ENCODE measurements around the gene SOD2.
"Not testable (repeated sequence)": the region's sequence is repeated elsewhere in the genome, so short reads cannot be mapped to it uniquely, and the experiment has no call there.

Gene SOD2

GRCh38 chr6:159681191-159681880 lies 11.7 kb downstream of the SOD2 start:
- no peak for DNase-seq

GRCh38 chr6:159680104-159680503 lies 12.9 kb downstream of the SOD2 start:
- no peak for DNase-seq

DNA sequence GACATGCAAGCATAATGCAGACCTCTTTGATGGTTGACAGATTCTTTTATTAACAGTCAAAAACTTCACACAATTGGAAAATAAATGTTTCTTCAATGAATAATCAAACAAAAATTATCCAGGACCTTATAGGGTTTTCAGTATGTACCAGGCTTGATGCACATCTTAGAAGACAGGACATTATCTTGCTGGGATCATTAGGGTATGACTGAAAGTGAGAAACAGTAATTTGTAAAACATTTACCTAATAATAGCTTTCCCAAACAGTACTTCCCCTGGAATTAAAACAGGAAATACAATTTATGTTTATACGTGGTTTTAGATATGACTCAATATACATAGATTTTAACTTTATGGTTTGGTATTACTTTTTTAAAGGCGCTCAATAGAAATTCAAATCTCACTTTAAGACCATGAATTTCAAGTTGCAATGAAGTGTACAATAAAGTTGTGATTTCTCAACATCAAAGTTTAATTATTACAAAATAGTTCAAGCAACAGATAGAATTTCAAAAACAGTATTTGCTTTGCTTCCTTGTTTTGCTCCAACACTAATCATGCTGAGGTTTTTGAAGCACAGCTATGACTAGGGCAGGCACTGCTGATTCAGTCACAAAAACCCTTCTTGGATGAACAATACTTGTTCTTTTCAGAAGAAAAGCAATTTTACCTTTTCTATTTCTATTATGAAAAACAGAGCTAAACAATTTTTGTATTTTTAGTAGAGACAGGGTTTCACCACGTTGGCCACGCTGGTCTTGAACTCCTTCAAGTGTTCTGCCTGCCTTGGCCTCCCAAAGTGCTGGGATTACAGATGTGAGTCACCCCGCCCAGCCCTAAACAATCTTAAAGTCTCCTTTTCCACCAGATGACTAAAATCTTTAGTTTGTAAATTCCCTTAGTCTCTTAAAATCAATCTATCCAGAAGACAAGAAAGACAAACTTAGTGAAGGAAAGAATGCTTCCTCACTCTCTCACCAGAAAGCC lies 13.7 kb downstream of the SOD2 start:
- no peak for DNase-seq

DNA sequence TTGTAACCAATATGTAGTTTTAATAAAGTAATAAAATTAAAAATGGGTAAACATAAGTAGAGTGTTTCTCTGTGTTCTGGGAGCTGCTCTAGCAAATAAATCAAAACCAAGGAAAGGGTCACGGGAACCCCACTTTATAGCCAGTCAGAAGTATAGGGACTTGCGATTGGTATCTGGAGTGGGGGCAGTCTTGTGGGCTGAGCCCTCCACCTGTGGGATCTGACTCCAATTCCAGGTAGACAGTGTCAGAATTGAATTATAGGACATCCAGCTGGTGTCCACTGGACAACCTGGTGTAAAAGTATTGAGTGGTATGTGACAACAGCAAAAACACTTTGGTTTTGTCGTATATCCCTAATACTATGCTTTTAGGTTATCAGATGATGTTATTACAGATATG lies 14.5 kb downstream of the SOD2 start:
- no peak for DNase-seq

DNA sequence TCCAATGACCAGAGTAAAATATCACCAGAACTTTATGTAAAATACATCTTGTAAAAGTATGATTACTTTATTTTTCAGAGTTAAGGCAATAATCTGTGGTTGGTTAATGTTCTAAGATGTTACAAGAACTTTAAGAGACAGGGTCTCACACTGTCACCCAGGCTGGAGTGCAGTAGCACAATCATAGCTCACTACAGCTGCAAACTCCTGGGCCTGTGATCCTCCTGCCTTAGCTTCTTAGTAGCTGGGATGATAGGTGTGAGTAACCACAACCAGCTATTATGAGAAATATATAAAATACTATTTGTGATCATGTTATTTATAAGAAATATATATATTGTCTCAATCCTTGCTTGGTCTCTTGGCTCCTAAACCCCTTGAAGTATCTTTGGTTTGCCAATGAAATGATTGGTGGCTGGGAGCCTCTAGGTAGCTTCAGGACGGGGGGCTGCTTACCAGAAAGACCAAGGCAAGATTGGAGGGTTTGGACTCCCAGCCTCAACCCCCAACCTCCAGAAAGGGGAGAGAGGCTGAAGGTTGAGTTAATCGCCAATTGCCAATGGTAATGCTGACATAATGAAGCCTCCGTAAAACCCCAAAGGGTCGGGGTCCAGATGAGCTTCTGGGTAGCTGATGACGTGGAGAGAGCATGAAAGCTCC lies 15.4 kb downstream of the SOD2 start:
- no peak for DNase-seq

DNA sequence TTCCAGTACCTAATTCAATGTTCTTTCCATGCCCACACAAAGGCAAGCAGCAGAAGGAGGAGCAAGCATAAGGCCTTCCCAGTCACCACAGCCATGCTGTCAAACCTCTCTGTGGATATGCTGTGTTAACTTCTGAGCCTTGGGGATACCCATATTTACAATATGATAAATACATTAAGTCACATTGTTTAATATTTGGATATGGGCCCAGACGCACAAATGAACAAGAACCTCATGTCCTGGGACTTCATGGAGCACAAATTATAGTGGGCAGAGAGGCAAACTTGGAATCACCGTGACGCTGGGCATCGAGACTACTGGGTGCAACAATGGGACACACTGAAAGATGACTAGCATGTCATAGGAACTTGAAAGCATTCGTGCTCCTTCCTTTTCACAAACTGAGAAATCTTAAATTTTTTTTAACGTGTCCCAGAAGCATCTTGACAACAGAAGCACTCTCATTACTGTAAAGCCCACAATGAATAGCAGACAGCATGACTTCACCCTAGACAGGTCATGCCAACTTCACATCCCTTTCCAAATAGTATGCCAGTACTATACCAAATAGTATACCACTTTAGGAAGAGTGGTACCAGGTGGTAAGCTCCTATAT lies 16.0 kb downstream of the SOD2 start:
- DNase-seq: no peak

- not testable (repeated sequence) for DNase-seq
Measured at GRCh38 chr6:159676236-159676635, 16.8 kb downstream of the SOD2 start.

DNA sequence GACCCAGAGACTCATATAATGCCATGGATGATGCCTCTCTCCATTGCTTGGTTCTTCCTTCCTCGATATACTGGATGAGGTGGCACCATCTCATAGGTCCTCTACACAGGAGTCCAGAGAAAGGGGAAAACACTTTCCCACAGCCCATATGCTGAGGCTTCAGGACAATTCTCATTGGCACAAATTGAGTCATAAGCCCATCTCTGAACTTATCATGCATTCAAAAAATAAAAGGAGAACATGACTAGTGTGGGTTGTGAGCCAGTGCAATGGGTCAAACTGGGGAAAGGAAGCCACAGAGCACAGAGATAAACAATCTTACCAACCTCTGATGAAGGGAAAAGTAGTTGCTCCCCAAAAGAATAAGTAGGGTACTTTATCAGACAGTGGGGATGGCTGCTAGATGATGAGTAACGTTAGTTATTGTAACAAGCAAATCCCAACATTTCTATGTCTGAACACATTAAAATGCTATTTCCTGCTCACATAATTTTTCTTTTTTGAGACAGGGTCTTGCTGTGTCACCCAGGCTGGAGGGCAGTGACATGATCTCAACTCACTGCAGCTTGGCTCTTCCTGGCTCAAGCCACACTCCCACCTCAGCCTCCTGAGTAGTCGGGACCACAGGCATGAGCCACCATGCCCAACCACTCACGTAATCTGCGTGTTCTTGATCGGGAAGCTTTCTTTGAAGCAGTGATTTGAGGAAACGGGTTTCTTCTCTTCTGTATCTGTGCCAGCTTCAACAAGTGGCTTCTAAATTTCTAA lies 27.0 kb downstream of the SOD2 start:
- DNase-seq: no peak

DNA sequence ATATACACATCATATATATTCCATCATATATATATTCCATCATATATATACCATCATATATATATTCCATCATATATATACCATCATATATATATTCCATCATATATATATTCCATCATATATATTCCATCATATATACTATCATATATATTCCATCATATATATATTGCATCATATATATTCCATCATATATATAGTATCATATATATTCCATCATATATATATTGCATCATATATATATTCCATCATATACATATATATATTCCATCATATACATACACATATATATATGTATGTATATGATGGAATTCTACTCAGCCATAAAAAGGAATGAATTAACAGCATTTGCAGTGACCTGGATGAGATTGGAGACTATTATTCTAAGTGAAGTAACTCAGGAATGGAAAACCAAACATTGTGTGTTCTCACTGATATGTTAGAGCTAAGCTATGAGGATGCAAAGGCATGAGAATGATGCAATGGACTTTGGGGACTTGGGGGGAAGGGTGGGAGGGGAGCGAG lies 29.6 kb downstream of the SOD2 start:
- DNase-seq: not testable (repeated sequence)

DNA sequence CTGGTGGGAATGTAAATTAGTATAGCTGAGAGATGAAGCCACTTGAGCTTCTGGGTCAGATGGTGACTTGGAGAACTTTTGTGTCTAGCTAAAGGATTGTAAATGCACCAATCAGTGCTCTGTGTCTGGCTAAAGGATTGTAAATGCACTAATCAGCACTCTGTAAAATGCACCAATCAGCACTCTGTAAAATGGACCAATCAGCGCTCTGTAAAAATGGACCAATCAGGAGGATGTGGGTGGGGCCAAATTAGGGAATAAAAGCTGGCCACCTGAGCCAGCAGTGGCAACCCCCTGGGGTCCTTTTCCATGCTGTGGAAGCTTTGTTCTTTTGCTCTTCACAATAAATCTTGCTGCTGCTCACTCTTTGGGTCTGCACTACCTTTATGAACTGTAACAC lies 31.1 kb downstream of the SOD2 start:
- not testable (repeated sequence) for DNase-seq

DNA sequence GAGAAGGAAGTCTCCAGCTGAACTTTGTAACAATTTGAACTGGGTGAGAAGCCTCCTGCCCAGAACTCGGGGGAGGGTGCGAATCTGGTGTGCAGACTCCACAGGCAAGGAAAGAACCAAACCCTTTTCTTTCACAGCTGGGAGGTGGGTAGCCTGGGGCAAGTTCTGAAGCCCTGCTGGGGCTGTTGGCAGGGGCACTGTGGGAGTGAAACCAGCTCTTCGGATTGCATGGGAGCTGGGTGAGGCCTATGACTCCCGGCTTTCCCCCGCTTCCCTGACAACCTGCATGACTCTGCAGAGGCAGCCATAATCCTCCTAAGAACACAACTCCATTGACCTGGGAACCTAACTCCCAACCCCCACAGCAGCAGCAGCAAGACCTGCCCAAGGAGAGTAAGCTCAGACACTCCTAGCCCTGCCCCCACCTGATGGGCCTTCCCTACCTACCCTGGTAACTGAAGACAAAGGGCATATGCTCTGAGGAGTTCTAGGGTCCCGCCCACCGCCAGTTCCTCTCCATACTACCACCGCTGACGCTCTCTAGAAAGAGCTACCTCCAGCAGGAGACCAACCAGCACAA lies 37.5 kb downstream of the SOD2 start:
- no peak for DNase-seq

DNA sequence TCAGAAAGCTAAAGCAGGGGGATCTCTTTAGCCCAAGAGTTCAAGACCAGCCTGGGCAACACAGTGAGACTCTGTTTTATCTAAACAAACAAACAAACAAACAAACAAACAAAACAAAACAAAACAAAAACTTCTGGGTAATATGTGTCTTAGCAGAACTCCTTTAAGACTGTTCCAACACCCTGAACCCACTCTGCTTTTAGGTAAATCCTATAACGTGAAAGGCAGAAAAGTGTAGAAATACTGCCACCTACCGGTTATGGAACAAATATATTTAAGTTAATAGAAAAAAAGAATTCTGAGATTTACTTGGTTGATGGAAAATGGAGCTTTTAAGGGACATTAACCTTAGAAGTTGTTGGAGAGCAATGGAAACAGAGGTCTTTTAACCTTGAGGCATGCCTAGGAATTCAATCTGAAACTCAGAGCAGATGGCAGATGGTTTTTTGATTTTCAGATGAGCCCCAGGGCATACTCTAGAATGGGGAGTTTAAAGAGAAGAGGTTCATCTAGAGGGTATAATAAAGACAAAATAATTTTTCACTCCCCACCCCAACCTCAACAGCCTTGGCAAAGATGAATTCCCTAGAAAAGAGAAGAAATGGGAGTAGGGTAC lies 38.5 kb downstream of the SOD2 start:
- DNase-seq: peak; percentile 70 to 89

DNA sequence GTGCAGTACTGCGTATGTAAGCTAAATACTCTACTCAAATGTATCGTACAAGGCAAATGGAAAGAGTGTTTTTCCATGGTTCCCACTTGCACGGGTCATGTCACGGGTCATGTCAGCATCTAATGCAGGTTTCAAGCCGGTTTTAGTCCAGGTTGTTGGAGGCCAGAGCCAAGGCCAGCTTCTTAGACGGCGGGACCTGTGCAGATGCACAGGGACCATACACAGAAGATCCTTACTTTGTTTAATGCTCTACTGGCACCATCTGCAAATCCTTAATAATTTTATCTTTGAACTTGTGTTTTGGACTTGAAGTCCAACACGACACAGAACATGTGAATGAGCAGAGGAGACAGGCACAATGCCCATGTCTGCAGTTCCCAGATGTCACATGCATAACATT lies 42.7 kb downstream of the SOD2 start:
- no peak for DNase-seq

- DNase-seq: no peak
Measured at GRCh38 chr6:159649441-159649840, 43.6 kb downstream of the SOD2 start.

- no peak for DNase-seq
Measured at GRCh38 chr6:159646733-159647132, 46.3 kb downstream of the SOD2 start.

DNA sequence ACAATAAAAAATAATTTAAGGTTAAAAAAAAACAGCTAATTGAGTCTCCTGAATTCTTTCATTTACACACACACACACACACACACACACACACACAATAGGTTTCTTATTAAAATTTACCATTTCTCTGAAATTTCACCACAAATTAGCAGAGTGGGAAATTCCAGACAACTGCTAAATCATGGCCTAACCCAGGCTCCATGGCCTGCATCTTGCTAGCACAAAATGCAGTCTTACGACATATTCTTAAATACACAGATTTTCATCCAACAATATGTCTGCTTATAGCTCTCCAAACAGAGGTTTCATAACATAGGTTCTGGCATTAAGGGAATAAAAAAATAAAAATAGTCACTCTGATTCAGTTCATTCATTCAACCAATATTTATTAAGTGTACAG lies 46.9 kb downstream of the SOD2 start:
- no peak for DNase-seq

DNA sequence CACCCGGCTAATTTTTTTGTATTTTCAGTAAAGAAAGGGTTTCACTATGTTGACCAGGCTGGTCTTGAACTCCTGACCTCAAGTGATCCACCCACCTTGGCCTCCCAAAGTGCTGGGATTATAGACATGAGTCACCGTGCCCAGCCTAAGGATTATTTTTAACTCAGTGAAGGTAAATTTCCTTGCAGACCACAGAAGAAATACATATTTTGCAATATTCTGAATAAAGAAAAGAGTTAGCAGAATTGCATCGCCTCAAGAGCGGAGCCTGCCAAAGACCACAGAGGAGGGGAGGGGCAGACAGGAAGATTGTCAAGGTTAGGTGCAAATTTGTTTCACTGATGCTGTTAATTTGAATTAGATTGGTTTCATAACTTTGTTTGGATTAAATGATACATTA lies 47.4 kb downstream of the SOD2 start:
- no peak for DNase-seq
